Right lobe of liver (tissue), 6 donors: ENCODE results near the gene ENKD1. TPM values are rescaled to one million over a fixed set of nuclear protein-coding genes. Genes with fewer than 3 reads are reported as not detected.

Experiments used
- ATAC-seq, 4 donors: fragments of 200-7000 bp; cut with Tn5 transposase; one replicate each; pipeline ENCODE4 v1.9.1; 2020; ENCODE audit warnings: mild to moderate bottlenecking in 4 of 4, moderate library complexity in 4 of 4
- DNase-seq, 3 donors: peaks; one replicate each; pipeline ENCODE4 v3.0.0-alpha.2; 2020
- H3K27ac ChIP-seq, 3 donors: fragments of 200-600 bp; one replicate each; pipeline ENCODE4 v1.8.0; 2022
- H3K27me3 ChIP-seq, 2 donors: fragments of 200-600 bp; one replicate each; pipeline ENCODE4 v1.8.0; 2022
- H3K36me3 ChIP-seq, 4 donors: fragments of 200-600 bp; sonication (generic) in 1 of 4; one replicate each; pipeline versions ENCODE4 v1.5.1 to v1.8.0; 2017 to 2022; ENCODE audit warnings: control low read depth in 1 of 4
- H3K4me1 ChIP-seq, 4 donors: fragments of 200-600 bp; sonication (generic) in 1 of 4; one replicate each; pipeline versions ENCODE4 v1.5.1 to v1.8.0; 2017 to 2022; ENCODE audit warnings: control low read depth in 1 of 4
- H3K4me3 ChIP-seq, 3 donors: fragments of 200-600 bp; one replicate each; pipeline ENCODE4 v1.8.0; 2022
- H3K9me3 ChIP-seq, 4 donors: fragments of 200-600 bp; sonication (generic) in 1 of 4; one replicate each; pipeline versions ENCODE4 v1.5.1 to v1.8.0; 2017 to 2022; ENCODE audit warnings: control low read depth in 1 of 4
- CTCF ChIP-seq, 4 donors: fragments of 200-600 bp in 3 of 4; fragments of 450-650 bp in 1 of 4; IDR thresholded peaks; one replicate each; pipeline versions ENCODE4 v1.5.1 to v1.8.0; 2016 to 2022; ENCODE audit warnings: antibody characterized with exemption in 4 of 4, mild to moderate bottlenecking in 2 of 4
- POLR2A ChIP-seq: fragments of 450-650 bp; IDR thresholded peaks from one replicate; pipeline ENCODE4 v1.6.1; 2017; ENCODE audit warnings: antibody characterized with exemption, mild to moderate bottlenecking
- WGBS: methylation state at CpG from one replicate; pipeline ENCODE4 v1.1.6; 2018; ENCODE audit warnings: low coverage, low lambda C conversion rate; ENCODE audit not compliant: insufficient coverage; ENCODE audit errors: missing lambda C conversion rate; 5-methylcytosine and 5-hydroxymethylcytosine counted together
- intact Hi-C, 2 donors: fragments of 100-400 bp; cut with DNase I; formaldehyde crosslinking; loops; one replicate each; pipeline versions ENCODE4 v1.11.2 to v1.14.1; 2022
- total RNA-seq, 6 experiments: library from RNA; depleted of rRNA in 2 of 6; stranded (reverse); fragments of >200 nt in 2 of 6; fragmentation: NEBNext Ultra II Directional in 3 of 6; extraction: Animal tissue kit (Norgen Biotek cat#: 25700) in 3 of 6; gene quantifications; one replicate each; pipeline versions ENCODE4 v1.1.0 to v1.2.4, GENCODE V29; 2016 to 2023
- donor health status: DM: no; HTN: yes; CAD: no.
- donor health status: DM: no; HTN: no; CAD: no.
- donor health status: DM: no; HTN: no; CAD: no.
- donor health status: DM: no; HTN: yes; CAD: no.
- donor health status: DM: no; HTN: yes; CAD: no.

ENKD1 gene
- total RNA-seq, 6 experiments from 2014 or later = 4.4 to 8.9 (median 7.3) TPM

GRCh38 chr16:67685388-67686112, 19.0 kb upstream of the ENKD1 start:
- 81% methylated on average over 7 of the region's 17 CpGs for WGBS
- no peaks in the 10 kb centered on the region for H3K9me3 ChIP-seq
- H3K27ac ChIP-seq = peak overlapping the region; percentile 6 to 58 (median 14)
- peak in 1 of 3 donors; percentile 51 for DNase-seq
- H3K36me3 ChIP-seq = peaks cover 0 to 9% (median 6%) of the 10 kb centered on the region in 4 donors
- H3K4me1 ChIP-seq = peaks cover 0 to 31% (median 12%) of the 10 kb centered on the region in 4 donors
- ATAC-seq = no peak
- H3K27me3 ChIP-seq = no peaks in the 10 kb centered on the region
- intact Hi-C loops = loop anchor here in 1 of 2 donors (10.0 kb wide), 1 partner anchor 129 kb away; no protein-coding TSS in a partner anchor
- H3K4me3 ChIP-seq = no peak overlapping the region
- no peak for TF ChIP-seq CTCF (IDR thresholded peaks at IDR 0.05)
- TF ChIP-seq POLR2A = no peak

DNA sequence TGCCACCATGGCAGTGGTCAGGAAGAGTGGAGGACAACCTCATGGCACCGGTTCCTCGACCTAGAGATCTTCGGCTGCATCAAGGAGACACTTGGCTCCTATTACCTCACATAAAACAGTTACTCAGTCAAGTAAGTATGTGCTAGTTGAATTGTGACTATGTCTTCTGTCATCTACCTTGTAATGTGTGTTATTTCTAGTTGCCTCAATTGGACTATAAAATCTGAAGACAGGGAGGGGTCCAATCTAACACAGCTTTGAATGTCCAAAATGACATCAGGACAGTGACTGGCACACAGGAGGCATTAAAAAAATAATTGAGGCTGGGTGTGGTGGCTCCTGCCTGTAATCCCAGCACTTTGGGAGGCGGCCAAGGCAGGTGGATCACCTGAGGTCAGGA, 17.2 kb upstream of the ENKD1 start:
- Histone ChIP-seq H3K4me3 (no peak overlapping the region), H3K36me3 (peaks cover 0 to 9% (median 6%) of the 10 kb centered on the region in 4 donors), H3K27me3 (no peaks in the 10 kb centered on the region), H3K4me1 (peaks cover 0 to 33% (median 12%) of the 10 kb centered on the region in 4 donors), H3K27ac (no peak overlapping the region), H3K9me3 (no peaks in the 10 kb centered on the region)
- WGBS = no CpG with 5 or more reads among the region's 4 CpGs
- TF ChIP-seq POLR2A (no peak), CTCF (IDR thresholded peaks at IDR 0.05) (no peak)
- intact Hi-C loops = loop anchor here in 1 of 2 donors (10.0 kb wide), 1 partner anchor 131 kb away; no protein-coding TSS in a partner anchor
- no peak for ATAC-seq
- DNase-seq = peak in 1 of 3 donors; percentile 35

DNA sequence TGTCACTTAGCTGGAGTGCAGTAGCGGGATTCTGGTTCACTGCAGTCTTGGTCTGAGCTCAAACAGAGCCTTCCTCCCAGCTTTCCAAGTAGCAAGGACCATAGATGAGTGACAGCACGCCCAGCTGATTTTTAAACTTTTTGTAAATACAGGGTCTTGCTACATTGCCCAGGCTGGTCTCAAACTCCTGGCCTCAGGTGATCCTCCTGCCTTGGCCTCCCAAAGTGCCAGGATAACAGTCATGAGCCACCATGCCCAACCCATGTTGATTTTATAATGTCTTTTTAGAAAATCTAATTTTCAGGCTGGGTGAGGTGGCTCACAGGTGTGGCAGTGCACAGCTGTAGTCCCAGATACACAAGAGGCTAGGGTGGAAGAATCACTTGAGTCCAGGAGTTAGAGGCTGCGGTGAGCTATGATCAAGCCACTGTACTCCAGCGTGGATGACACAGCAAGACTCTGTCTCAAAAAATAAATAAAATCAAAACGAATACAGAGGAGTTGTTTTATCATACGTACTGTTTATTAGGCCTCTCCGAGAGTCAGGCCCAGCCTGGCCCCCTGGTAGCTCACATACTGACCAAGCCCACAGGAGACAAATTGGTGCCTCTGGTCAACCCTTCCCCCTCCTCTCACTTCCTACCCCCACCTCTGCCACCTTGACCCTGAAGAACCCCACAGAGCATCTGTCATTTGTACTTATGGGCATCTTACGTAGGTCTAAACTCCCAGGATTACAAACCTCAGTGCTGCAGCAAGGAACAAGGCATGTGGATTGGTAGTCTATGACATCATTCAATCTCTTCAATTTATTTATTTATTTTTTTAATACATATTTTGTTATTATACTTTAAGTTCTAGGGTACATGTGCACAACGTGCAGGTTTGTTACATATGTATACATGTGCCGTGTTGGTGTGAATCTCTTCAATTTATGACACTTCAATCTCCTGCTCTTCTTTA, 13.7 kb upstream of the ENKD1 start:
- intact Hi-C loops = loop anchor here (10.0 kb wide), 3 partner anchors 45 to 135 kb away; partner anchors contain the start of genes RANBP10 (in 1 of the 2) and TSNAXIP1 (in 1 of the 2)
- 86% methylated on average over 7 of the region's 10 CpGs for WGBS
- H3K27ac ChIP-seq = no peak overlapping the region
- H3K9me3 ChIP-seq = no peaks in the 10 kb centered on the region
- H3K27me3 ChIP-seq = no peaks in the 10 kb centered on the region
- H3K36me3 ChIP-seq = peaks cover 0 to 9% (median 6%) of the 10 kb centered on the region in 4 donors
- ATAC-seq (no peak), DNase-seq (peak in 1 of 3 donors; percentile 11)
- H3K4me1 ChIP-seq = peaks cover 0 to 51% (median 15%) of the 10 kb centered on the region in 4 donors
- TF ChIP-seq POLR2A (no peak), CTCF (IDR thresholded peaks at IDR 0.05) (no peak)
- no peak overlapping the region for H3K4me3 ChIP-seq

- intact Hi-C loops = loop anchor here (10.0 kb wide), 2 partner anchors 46 to 126 kb away; partner anchors contain the start of genes RANBP10 (in 1 of the 2) and TSNAXIP1 (in 1 of the 2)
- Histone ChIP-seq H3K27ac (no peak overlapping the region), H3K4me3 (no peak overlapping the region), H3K36me3 (peaks cover 0 to 9% (median 5%) of the 10 kb centered on the region in 4 donors), H3K27me3 (no peaks in the 10 kb centered on the region), H3K4me1 (peaks cover 0 to 51% (median 21%) of the 10 kb centered on the region in 4 donors), H3K9me3 (no peaks in the 10 kb centered on the region)
- TF ChIP-seq CTCF (IDR thresholded peaks at IDR 0.05) (no peak), POLR2A (no peak)
- no peak for ATAC-seq
- no peak for DNase-seq
- 79% methylated on average over 12 of the region's 12 CpGs for WGBS
Measured at GRCh38 chr16:67678354-67679023, 11.9 kb upstream of the ENKD1 start.
